H9 (cell line): Measurements from ENCODE around the gene KIR3DL2. TPM values are rescaled to one million over a fixed set of nuclear protein-coding genes. Genes with fewer than 3 reads are reported as not detected.

Experiments used
- DNase-seq: peaks from one replicate; pipeline ENCODE4 v3.0.0-alpha.2; 2017
- H2AFZ ChIP-seq: one replicate; pipeline ENCODE4 v1.6.1; 2013; ENCODE audit warnings: mild to moderate bottlenecking, low read length, control low read depth, moderate library complexity
- H2AK5ac ChIP-seq: 2 replicates; pipeline ENCODE4 v1.6.1; 2013; ENCODE audit warnings: low read length, control low read depth, mixed read lengths; ENCODE audit not compliant: insufficient read length
- H2BK120ac ChIP-seq: one replicate; pipeline ENCODE4 v1.6.1; 2013; ENCODE audit warnings: low read depth, mild to moderate bottlenecking, low read length, control low read depth, inconsistent platforms; ENCODE audit not compliant: poor library complexity, severe bottlenecking
- H2BK12ac ChIP-seq: 2 replicates; pipeline ENCODE4 v1.6.1; 2013; ENCODE audit warnings: low read length, control low read depth, mixed read lengths, low read depth; ENCODE audit not compliant: insufficient read length
- H2BK15ac ChIP-seq: 2 replicates; pipeline ENCODE4 v1.6.1; 2013; ENCODE audit warnings: low read depth, low read length, control low read depth
- H2BK20ac ChIP-seq: one replicate; pipeline ENCODE4 v1.6.1; 2013; ENCODE audit warnings: low read depth, mild to moderate bottlenecking, low read length, control low read depth, inconsistent platforms; ENCODE audit not compliant: poor library complexity, severe bottlenecking
- H2BK5ac ChIP-seq: 2 replicates; pipeline ENCODE4 v1.6.1; 2013; ENCODE audit warnings: low read length, control low read depth, mixed read lengths; ENCODE audit not compliant: insufficient read length
- H3K14ac ChIP-seq: 2 replicates; pipeline ENCODE4 v1.6.1; 2013; ENCODE audit warnings: low read length, control low read depth; ENCODE audit not compliant: insufficient read depth
- H3K18ac ChIP-seq: 2 replicates; pipeline ENCODE4 v1.6.1; 2013; ENCODE audit warnings: low read depth, mild to moderate bottlenecking, mixed read lengths, low read length, control low read depth; ENCODE audit not compliant: insufficient read length
- H3K23ac ChIP-seq: 2 replicates; pipeline ENCODE4 v1.6.1; 2013; ENCODE audit warnings: low read length, control low read depth, mixed read lengths, low read depth; ENCODE audit not compliant: insufficient read length
- H3K23me2 ChIP-seq: 2 replicates; pipeline ENCODE4 v1.6.1; 2013; ENCODE audit warnings: low read depth, mild to moderate bottlenecking, mixed read lengths, low read length, control low read depth; ENCODE audit not compliant: insufficient read length, poor library complexity, severe bottlenecking
- H3K27ac ChIP-seq: 2 replicates; pipeline ENCODE4 v1.5.1; 2013; ENCODE audit warnings: low read length, control low read depth, mixed read lengths, low read depth; ENCODE audit not compliant: insufficient read length
- H3K27me3 ChIP-seq: 2 replicates; pipeline ENCODE4 v1.6.1; 2013; ENCODE audit warnings: low read length, control low read depth, inconsistent platforms; ENCODE audit not compliant: insufficient read depth
- H3K4ac ChIP-seq: 2 replicates; pipeline ENCODE4 v1.6.1; 2013; ENCODE audit warnings: low read depth, mild to moderate bottlenecking, control low read depth, inconsistent platforms, low read length, moderate library complexity
- H3K4me1 ChIP-seq: 2 replicates; pipeline ENCODE4 v1.6.1; 2013; ENCODE audit warnings: low read length, control low read depth, inconsistent platforms; ENCODE audit not compliant: insufficient read depth
- H3K4me2 ChIP-seq: 2 replicates; pipeline ENCODE4 v1.6.1; 2013; ENCODE audit warnings: low read length, control low read depth, mixed read lengths; ENCODE audit not compliant: insufficient read length, insufficient read depth
- H3K56ac ChIP-seq: 2 replicates; pipeline ENCODE4 v1.6.1; 2013; ENCODE audit warnings: low read depth, mild to moderate bottlenecking, mixed read lengths, low read length, control low read depth; ENCODE audit not compliant: insufficient read length
- H3K79me1 ChIP-seq: 2 replicates; pipeline ENCODE4 v1.6.1; 2013; ENCODE audit warnings: low read depth, mild to moderate bottlenecking, moderate library complexity, low read length, control low read depth, inconsistent platforms; ENCODE audit not compliant: insufficient read depth, poor library complexity, severe bottlenecking
- H3K79me2 ChIP-seq: 2 replicates; pipeline ENCODE4 v1.6.1; 2013; ENCODE audit warnings: low read length, control low read depth, inconsistent platforms; ENCODE audit not compliant: insufficient read depth
- H3K9ac ChIP-seq: 2 replicates; pipeline ENCODE4 v1.6.1; 2013; ENCODE audit warnings: low read length, control low read depth, mixed read lengths; ENCODE audit not compliant: insufficient read length; ENCODE audit errors: extremely low read depth
- H3K9me3 ChIP-seq: one replicate; pipeline ENCODE4 v1.6.1; 2013; ENCODE audit warnings: low read depth, low read length, inconsistent platforms; ENCODE audit not compliant: control insufficient read depth
- H3T11ph ChIP-seq: one replicate; pipeline ENCODE4 v1.6.1; 2013; ENCODE audit warnings: mild to moderate bottlenecking, low read length, control low read depth, inconsistent platforms
- H4K20me1 ChIP-seq: one replicate; pipeline ENCODE4 v1.6.1; 2013; ENCODE audit not compliant: control insufficient read depth, insufficient read length, insufficient read depth
- H4K5ac ChIP-seq: 2 replicates; pipeline ENCODE4 v1.6.1; 2013; ENCODE audit warnings: low read depth, mild to moderate bottlenecking, mixed read lengths, low read length, control low read depth; ENCODE audit not compliant: insufficient read length
- H4K8ac ChIP-seq: replicated peaks from 2 replicates; pipeline ENCODE4 v1.6.1; 2013; ENCODE audit warnings: low read length, control low read depth, mixed read lengths, low read depth; ENCODE audit not compliant: insufficient read length
- H4K91ac ChIP-seq: 2 replicates; pipeline ENCODE4 v1.6.1; 2013; ENCODE audit warnings: low read depth, mild to moderate bottlenecking, moderate library complexity, mixed read lengths, low read length, control low read depth; ENCODE audit not compliant: insufficient read length
- H3K27ac Mint-ChIP-seq, 3 experiments: 2 replicates in 2 of 3; 3 replicates in 1 of 3; pipeline ENCODE4 v1.8.0; 2020 to 2021; ENCODE audit warnings: mixed read lengths in 3 of 3, mild to moderate bottlenecking in 1 of 3, moderate library complexity in 1 of 3
- H3K27me3 Mint-ChIP-seq: 2 replicates; pipeline ENCODE4 v1.8.0; 2021; ENCODE audit warnings: low read depth, mild to moderate bottlenecking, moderate library complexity, mixed read lengths
- H3K36me3 Mint-ChIP-seq, 3 experiments: 2 replicates in 2 of 3; 3 replicates in 1 of 3; pipeline ENCODE4 v1.8.0; 2020 to 2021; ENCODE audit warnings: low read depth in 3 of 3, mixed read lengths in 3 of 3; ENCODE audit not compliant: insufficient read depth in 1 of 3
- H3K4me1 Mint-ChIP-seq, 2 experiments: 2 replicates each; pipeline ENCODE4 v1.8.0; 2020; ENCODE audit warnings: mixed read lengths in 2 of 2
- H3K4me3 Mint-ChIP-seq, 2 experiments: 2 replicates in 1 of 2; 3 replicates in 1 of 2; pipeline ENCODE4 v1.8.0; 2020 to 2021; ENCODE audit warnings: mild to moderate bottlenecking in 2 of 2, mixed read lengths in 2 of 2, moderate library complexity in 1 of 2
- H3K9me3 Mint-ChIP-seq, 2 experiments: 2 replicates in 1 of 2; 3 replicates in 1 of 2; pipeline ENCODE4 v1.8.0; 2020; ENCODE audit warnings: mild to moderate bottlenecking in 2 of 2, mixed read lengths in 2 of 2, moderate library complexity in 1 of 2
- WGBS: extraction: QIAGEN DNeasy Blood & Tissue Kit; methylation state at CpG from one replicate; pipeline ENCODE4 v1.1.7; 2013; ENCODE audit warnings: missing lambda C conversion rate, low lambda C conversion rate, mixed read lengths; ENCODE audit not compliant: insufficient read length; ENCODE audit errors: extremely low coverage; 5-methylcytosine and 5-hydroxymethylcytosine counted together
- total RNA-seq: library from RNA; stranded (reverse); gene quantifications from 2 replicates; pipeline ENCODE4 v1.2.1, GENCODE V29; 2021
- TF ChIP-seq, protein P1 (sequence below): fragments of 200-600 bp; sonication (generic); conservative IDR thresholded peaks from 3 replicates; pipeline ENCODE4 v1.8.0; 2021; ENCODE audit warnings: antibody characterized with exemption, mild to moderate bottlenecking

The KIR3DL2 gene
- total RNA-seq, 1 experiment from 2014 or later: not detected

DNA sequence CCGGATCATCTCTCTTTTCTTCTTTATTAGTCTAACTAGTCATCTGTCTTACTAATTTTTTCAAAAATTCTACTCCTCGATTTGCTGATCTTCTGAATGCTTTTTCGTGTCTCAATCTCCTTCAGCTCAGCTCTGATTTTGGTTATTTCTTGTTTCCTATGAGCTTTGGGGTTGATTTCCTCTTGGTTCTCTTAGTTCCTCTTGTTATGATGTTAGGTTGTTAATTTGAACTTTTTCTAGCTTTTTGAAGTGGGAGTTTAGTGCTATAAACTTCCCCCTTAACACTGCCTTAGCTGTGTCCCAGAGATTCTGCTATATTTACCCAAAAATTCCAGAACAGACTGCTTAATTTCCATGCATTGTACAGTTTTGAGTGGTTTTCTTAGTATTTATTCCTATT, 27.2 kb downstream of the KIR3DL2 start:
- H2BK20ac ChIP-seq: no peak overlapping the region
- no peaks in the 10 kb centered on the region for H3K4me1 ChIP-seq
- no peak overlapping the region for H3K14ac ChIP-seq
- no peak overlapping the region for H4K8ac ChIP-seq
- H3K18ac ChIP-seq: no peak overlapping the region
- no peaks in the 10 kb centered on the region for H4K20me1 ChIP-seq
- no peak overlapping the region for H3K4me3 Mint-ChIP-seq
- no peak overlapping the region for H3T11ph ChIP-seq
- no peak overlapping the region for H3K23ac ChIP-seq
- TF ChIP-seq, protein P1, sequence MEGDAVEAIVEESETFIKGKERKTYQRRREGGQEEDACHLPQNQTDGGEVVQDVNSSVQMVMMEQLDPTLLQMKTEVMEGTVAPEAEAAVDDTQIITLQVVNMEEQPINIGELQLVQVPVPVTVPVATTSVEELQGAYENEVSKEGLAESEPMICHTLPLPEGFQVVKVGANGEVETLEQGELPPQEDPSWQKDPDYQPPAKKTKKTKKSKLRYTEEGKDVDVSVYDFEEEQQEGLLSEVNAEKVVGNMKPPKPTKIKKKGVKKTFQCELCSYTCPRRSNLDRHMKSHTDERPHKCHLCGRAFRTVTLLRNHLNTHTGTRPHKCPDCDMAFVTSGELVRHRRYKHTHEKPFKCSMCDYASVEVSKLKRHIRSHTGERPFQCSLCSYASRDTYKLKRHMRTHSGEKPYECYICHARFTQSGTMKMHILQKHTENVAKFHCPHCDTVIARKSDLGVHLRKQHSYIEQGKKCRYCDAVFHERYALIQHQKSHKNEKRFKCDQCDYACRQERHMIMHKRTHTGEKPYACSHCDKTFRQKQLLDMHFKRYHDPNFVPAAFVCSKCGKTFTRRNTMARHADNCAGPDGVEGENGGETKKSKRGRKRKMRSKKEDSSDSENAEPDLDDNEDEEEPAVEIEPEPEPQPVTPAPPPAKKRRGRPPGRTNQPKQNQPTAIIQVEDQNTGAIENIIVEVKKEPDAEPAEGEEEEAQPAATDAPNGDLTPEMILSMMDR: no peak
- no CpG with 5 or more reads among the region's 3 CpGs for WGBS
- no peak overlapping the region for H2AK5ac ChIP-seq
- no peak overlapping the region for H3K9ac ChIP-seq
- H3K27ac Mint-ChIP-seq: no peak overlapping the region
- H2BK12ac ChIP-seq: no peak overlapping the region
- no peak overlapping the region for H4K91ac ChIP-seq
- peaks cover 28 to 91% of the 10 kb centered on the region in 2 experiments for H3K9me3 Mint-ChIP-seq
- no peaks in the 10 kb centered on the region for H3K79me1 ChIP-seq
- no peak for DNase-seq
- H3K4me2 ChIP-seq: no peak overlapping the region
- H3K27ac ChIP-seq: no peak overlapping the region
- no peaks in the 10 kb centered on the region for H3K23me2 ChIP-seq
- no peaks in the 10 kb centered on the region for H3K27me3 ChIP-seq
- no peak overlapping the region for H4K5ac ChIP-seq
- H3K27me3 Mint-ChIP-seq: peaks cover 49% of the 10 kb centered on the region
- H3K9me3 ChIP-seq: no peaks in the 10 kb centered on the region
- no peaks in the 10 kb centered on the region for H3K79me2 ChIP-seq
- no peak overlapping the region for H3K4ac ChIP-seq
- H2BK15ac ChIP-seq: no peak overlapping the region
- H3K4me1 Mint-ChIP-seq: peaks cover 0 to 10% of the 10 kb centered on the region in 2 experiments; a peak in 2 of 4 replicates
- H2BK5ac ChIP-seq: no peak overlapping the region
- no peak overlapping the region for H2AFZ ChIP-seq
- H3K56ac ChIP-seq: no peak overlapping the region
- H2BK120ac ChIP-seq: no peak overlapping the region
- peaks cover 0 to 10% (median 0%) of the 10 kb centered on the region in 3 experiments; a peak in 2 of 7 replicates for H3K36me3 Mint-ChIP-seq
